Measurements from ENCODE around the gene ENTPD6. TPM values are rescaled to one million over a fixed set of nuclear protein-coding genes. Genes with fewer than 3 reads are reported as not detected.

The ENTPD6 gene
- polyA plus RNA-seq, 1 donor from 2014 or later = 143 TPM

- Histone ChIP-seq H2AFZ (ENCODE audit: low read depth, low read length) (no peak overlapping the region), H3K27me3 (ENCODE audit: insufficient read depth, low read depth, low read length) (no peaks in the 10 kb centered on the region), H3K27ac (ENCODE audit: low read length) (no peak overlapping the region), H3K9me2 (ENCODE audit: insufficient read depth, low read length) (no peaks in the 10 kb centered on the region), H3K4me3 (ENCODE audit: low read length) (no peak overlapping the region), H3K79me2 (replicated peaks; ENCODE audit: insufficient read depth, low read length) (no peaks in the 10 kb centered on the region), H3K9me3 (ENCODE audit: low read length) (no peaks in the 10 kb centered on the region), H3K36me3 (ENCODE audit: insufficient read depth, low read length) (no peaks in the 10 kb centered on the region), H4K20me1 (ENCODE audit: insufficient read depth) (no peaks in the 10 kb centered on the region), H3K9ac (ENCODE audit: low read length) (no peak overlapping the region), H3F3A (ENCODE audit: insufficient read depth, low read length, poor library complexity, severe bottlenecking) (no peaks in the 10 kb centered on the region), H3K4me2 (ENCODE audit: low read length) (no peak overlapping the region)
- TF ChIP-seq REST (IDR thresholded peaks at IDR 0.05; ENCODE audit: borderline replicate concordance) = no peak
- TF ChIP-seq EP300 (conservative IDR thresholded peaks at IDR 0.05; ENCODE audit: poor library complexity, severe bottlenecking) = no peak
- TF ChIP-seq TAF1 (IDR thresholded peaks at IDR 0.05; ENCODE audit: low read depth) = no peak
- no peak for TF ChIP-seq MXI1 (conservative IDR thresholded peaks at IDR 0.05; ENCODE audit: poor library complexity, severe bottlenecking)
- TF ChIP-seq CTCF (IDR thresholded peaks at IDR 0.05; ENCODE audit: poor library complexity, severe bottlenecking) = no peak
- TF ChIP-seq EZH2 (IDR thresholded peaks at IDR 0.05; ENCODE audit: borderline replicate concordance, insufficient read depth, low read length, poor library complexity, severe bottlenecking) = no peak
- no peak for TF ChIP-seq POLR2AphosphoS5 (IDR thresholded peaks at IDR 0.05)
- no peak for TF ChIP-seq SMC3 (conservative IDR thresholded peaks at IDR 0.05; ENCODE audit: poor library complexity)
- TF ChIP-seq RAD21 (conservative IDR thresholded peaks at IDR 0.05) = no peak
Observed at GRCh38 chr20:25187635-25188034, 7.9 kb upstream of the ENTPD6 start.

GRCh38 chr20:25188218-25188617 lies 7.3 kb upstream of the ENTPD6 start:
- Histone ChIP-seq H2AFZ (ENCODE audit: low read depth, low read length) (no peak overlapping the region), H3K27ac (ENCODE audit: low read length) (no peak overlapping the region), H3K9me2 (ENCODE audit: insufficient read depth, low read length) (no peaks in the 10 kb centered on the region), H3K4me3 (ENCODE audit: low read length) (no peak overlapping the region), H4K20me1 (ENCODE audit: insufficient read depth) (no peaks in the 10 kb centered on the region), H3K4me2 (ENCODE audit: low read length) (no peak overlapping the region), H3K9ac (ENCODE audit: low read length) (no peak overlapping the region), H3F3A (ENCODE audit: insufficient read depth, low read length, poor library complexity, severe bottlenecking) (no peaks in the 10 kb centered on the region), H3K9me3 (ENCODE audit: low read length) (no peaks in the 10 kb centered on the region), H3K79me2 (replicated peaks; ENCODE audit: insufficient read depth, low read length) (no peaks in the 10 kb centered on the region), H3K27me3 (ENCODE audit: insufficient read depth, low read depth, low read length) (no peaks in the 10 kb centered on the region), H3K36me3 (ENCODE audit: insufficient read depth, low read length) (no peaks in the 10 kb centered on the region)
- TF ChIP-seq TAF1 (IDR thresholded peaks at IDR 0.05; ENCODE audit: low read depth) (no peak), EZH2 (IDR thresholded peaks at IDR 0.05; ENCODE audit: borderline replicate concordance, insufficient read depth, low read length, poor library complexity, severe bottlenecking) (no peak), POLR2AphosphoS5 (IDR thresholded peaks at IDR 0.05) (no peak), RAD21 (conservative IDR thresholded peaks at IDR 0.05) (no peak), MXI1 (conservative IDR thresholded peaks at IDR 0.05; ENCODE audit: poor library complexity, severe bottlenecking) (no peak), EP300 (conservative IDR thresholded peaks at IDR 0.05; ENCODE audit: poor library complexity, severe bottlenecking) (no peak), SMC3 (conservative IDR thresholded peaks at IDR 0.05; ENCODE audit: poor library complexity) (no peak)
